GM21528 (cell line): ENCODE data around the gene JCHAIN.
"Not testable (repeated sequence)": the region's sequence is repeated elsewhere in the genome, so short reads cannot be mapped to it uniquely, and the experiment has no call there.

Experiments used
- ATAC-seq: cut with Tn5 transposase; IDR thresholded peaks from one replicate; pipeline ENCODE4 v1.9.1; 2021; ENCODE audit warnings: mild to moderate bottlenecking, moderate library complexity; ENCODE audit not compliant: unreplicated experiment, low FRiP score

JCHAIN gene

DNA sequence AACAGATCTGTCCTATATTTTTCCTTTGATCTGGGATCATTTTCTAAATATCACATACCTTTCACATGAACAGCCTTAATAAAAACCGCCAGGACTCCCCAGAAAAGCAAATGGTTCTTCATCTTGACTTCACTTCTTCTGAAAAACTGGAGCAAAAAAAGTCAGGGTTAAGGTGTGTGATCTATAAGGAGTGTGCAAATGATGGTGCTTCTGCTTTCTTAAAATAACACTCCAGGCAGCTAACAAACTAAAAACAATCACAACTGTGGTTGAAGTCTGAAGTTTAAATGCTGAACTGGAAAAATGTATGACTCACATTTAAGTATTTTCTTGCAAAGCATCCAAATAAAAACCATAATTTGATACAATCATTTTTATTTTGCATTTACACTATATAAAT is at the start of gene JCHAIN:
JCHAIN (minus strand) TSS at position 140 of the 400 bp plus-strand sequence; CDS start at position 122, 18 bp downstream.
- ATAC-seq: peak; percentile 55

- peak; percentile 14 for ATAC-seq
Measured at GRCh38 chr4:70715097-70715496, 48.8 kb upstream of the JCHAIN start.

- peak; percentile 64 for ATAC-seq
Measured at GRCh38 chr4:70714079-70714887, 48.0 kb upstream of the JCHAIN start.

- ATAC-seq: peak; percentile 39
Measured at GRCh38 chr4:70713453-70714078, 47.3 kb upstream of the JCHAIN start.

- no peak for ATAC-seq
Measured at GRCh38 chr4:70712604-70713452, 46.5 kb upstream of the JCHAIN start.

DNA sequence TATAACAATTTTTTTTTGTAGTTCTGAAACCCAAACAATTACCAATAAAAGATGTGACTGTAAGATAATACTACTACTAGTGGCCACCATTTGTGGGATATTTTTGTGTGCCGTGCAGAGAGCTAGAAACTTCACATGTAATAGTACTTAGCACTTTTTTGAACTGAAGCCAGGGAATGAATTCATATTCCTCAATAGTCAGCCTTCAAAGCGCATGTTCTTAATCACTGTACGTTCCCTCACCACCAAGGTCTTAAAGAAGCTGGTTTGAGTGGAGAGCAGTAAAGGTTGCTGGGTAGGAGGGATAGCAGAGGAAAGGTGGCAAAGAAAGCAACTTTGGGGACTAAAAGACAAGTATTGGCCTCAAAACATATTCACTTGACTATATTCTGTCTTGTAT is 45.8 kb upstream of the JCHAIN start:
- no peak for ATAC-seq

DNA sequence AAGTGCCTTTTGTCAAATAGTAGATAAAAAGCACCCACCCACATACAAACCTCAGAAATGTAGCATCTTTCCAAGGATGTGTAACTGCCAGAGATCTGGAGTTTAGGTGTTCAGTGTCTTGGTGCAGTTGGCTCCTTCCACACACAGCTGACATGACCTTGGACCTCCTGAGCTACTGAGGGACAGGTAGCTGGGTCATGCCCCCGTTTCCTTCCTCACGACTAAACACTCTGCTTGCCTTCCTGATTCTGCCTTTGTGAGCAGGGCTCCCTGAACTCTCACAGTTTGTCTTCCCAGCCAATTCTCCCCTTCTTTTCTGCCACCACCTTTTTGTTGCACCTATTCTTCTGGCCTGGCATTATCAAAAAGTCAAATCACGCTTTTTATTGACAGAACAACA is 45.3 kb upstream of the JCHAIN start:
- ATAC-seq: no peak

GRCh38 chr4:70709611-70710205 is 43.4 kb upstream of the JCHAIN start:
- ATAC-seq: no peak

- ATAC-seq: no peak
Measured at GRCh38 chr4:70706516-70706915, 40.2 kb upstream of the JCHAIN start.

DNA sequence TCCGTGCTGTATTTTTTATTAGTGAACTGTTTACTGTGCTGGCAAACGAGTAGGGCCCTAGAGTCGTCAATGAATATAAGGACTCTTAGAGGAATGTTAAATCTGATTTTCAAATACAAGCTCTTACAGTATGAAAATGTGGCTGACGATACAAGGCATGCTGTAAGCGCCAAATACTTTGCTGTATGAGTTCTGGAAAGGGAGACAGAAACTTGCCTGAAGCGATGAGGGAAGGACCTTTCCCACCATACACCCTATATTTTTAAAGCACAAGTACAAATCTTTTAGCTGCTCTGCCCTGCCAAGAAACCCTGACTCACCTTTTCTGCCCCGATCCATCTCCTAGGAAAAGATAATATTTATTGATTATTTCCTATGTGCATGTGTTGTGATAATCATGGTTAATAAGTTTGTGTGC is 39.7 kb upstream of the JCHAIN start:
- ATAC-seq: no peak

DNA sequence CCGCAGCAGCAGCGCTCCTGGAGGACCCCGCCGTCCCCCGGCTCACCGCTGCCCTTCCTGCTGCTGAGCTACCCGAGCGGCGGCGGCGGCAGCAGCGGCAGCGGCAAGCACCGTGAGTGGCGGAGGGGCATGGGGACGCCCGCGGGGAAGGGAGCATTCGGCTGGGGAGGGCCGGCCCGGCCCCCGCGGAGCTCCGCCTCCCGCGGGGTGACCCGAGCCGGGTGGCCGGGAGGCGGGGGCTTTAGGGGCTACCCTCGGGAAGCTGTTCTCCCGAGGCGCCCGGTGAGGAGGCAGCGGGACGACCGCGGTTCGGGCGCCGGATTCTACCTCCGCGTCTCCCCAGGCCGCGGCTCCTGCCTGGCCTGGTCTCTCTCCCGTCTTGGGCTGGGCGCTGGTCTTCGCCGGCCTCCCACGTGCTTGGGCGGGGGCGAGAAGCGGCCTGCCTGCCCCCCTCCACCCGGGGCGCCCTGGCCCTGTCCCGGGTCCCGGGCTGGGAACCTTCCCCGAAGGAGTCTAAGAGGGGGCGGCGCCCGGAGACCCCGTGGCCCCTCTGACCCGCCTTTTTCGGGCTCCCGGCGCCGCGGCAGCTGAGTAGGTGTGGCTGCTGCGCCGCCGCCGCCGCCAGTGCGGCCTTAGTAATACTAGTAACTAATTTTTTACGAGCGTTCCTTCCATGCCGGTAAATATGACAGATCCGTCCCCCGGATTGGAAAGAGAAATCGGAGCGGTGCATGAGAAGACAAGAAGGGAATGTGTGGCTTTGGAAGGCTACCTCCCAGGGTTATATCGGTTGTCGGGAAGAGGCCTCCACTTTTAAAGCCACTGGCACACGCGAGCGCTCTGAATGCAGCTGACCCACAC is 39.1 kb upstream of the JCHAIN start:
- peak; percentile 60 for ATAC-seq

GRCh38 chr4:70704931-70705182 is 38.5 kb upstream of the JCHAIN start:
- ATAC-seq: peak; percentile 44

DNA sequence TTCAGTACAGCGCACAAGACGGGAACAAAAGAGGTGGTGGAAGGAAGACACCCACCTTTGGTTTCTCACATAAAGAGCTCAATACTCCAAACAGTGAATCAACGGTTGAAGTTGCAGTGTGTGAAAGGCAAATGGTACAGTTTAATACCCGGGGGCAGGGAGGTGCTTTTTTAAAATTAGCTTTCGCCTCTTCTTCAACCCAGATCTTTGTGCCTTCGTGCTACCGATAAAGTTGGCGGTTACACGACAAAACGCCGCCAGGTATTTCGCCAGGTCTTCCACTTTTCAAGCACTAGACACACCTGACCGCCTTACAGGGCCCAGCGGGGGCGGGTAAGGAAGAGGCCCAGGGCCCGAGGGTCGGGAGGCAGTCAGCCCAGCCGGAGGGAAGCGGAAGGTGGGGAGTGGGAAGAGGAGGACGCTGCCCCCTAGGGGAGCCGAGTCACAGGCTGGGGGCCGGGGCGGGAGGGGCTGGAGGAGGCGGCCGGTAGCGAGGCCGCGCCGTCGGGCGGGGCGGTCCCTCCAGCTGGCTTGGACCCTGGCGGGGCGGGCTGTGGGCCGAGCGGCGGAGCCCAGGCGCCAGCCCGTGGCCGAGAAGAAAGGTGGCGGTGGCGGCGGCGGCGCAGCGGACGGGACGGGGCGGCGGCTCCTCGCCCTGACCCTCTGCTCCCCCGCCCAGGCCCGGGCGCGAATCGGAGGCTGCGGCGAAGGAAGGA is 38.1 kb upstream of the JCHAIN start:
- ATAC-seq: peak; percentile 69

- ATAC-seq: no peak
Measured at GRCh38 chr4:70703619-70704214, 37.4 kb upstream of the JCHAIN start.

GRCh38 chr4:70702592-70702991 is 36.3 kb upstream of the JCHAIN start:
- not testable (repeated sequence) for ATAC-seq

DNA sequence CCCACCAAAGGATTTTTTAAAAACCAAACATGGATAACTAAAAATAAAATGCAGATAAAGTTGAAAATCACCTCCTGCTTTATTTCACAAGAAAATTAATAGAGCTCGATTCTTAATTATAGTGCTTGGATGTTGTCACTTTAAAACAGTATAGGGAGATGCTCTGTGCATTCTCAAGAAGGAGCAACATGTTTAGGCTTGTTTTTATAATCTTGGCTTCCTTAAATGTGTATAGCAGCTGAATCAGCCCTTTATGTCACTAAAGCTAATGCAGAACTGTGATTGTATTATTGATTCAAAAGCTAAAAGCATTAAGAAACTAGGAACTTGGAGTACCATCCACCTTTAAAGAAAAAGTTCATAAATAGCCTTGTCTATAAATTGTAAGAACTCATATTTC is 35.0 kb upstream of the JCHAIN start:
- ATAC-seq: no peak

- ATAC-seq: no peak
Measured at GRCh38 chr4:70700712-70701111, 34.4 kb upstream of the JCHAIN start.

GRCh38 chr4:70698435-70698834 is 32.1 kb upstream of the JCHAIN start:
- not testable (repeated sequence) for ATAC-seq

GRCh38 chr4:70694633-70695032 is 28.3 kb upstream of the JCHAIN start:
- ATAC-seq: not testable (repeated sequence)
